ENCODE results near the gene CMTM6. TPM values are rescaled to one million over a fixed set of nuclear protein-coding genes. Genes with fewer than 3 reads are reported as not detected.
"Not testable (repeated sequence)": the region's sequence is repeated elsewhere in the genome, so short reads cannot be mapped to it uniquely, and the experiment has no call there.

Gene CMTM6
- polyA plus RNA-seq, 1 donor (not counting 4 experiments of a cell fraction or from before 2014, with no cell fraction given) = 85.4 TPM

DNA sequence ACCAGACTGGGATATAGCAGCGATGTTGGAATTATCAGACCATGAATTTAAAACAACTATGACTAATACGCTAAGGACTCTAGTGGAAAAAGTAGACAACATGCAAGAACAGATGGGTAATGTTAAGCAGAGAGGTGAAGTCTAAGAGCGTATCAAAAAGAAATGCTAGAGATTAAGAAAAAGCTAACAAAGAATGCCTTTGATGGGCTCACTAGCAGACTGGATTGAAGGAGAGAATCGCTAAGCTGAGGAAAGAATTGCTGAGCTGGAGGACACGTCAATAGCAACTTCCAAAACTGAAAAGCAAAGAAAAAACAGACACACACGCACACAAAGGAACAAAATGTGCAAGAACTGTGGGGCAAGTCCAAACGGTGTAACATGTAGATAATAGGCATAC lies 20.0 kb upstream of the CMTM6 start:
- no peak for TF ChIP-seq EZH2 (IDR thresholded peaks at IDR 0.05; ENCODE audit: low read length)
- TF ChIP-seq, protein P1, sequence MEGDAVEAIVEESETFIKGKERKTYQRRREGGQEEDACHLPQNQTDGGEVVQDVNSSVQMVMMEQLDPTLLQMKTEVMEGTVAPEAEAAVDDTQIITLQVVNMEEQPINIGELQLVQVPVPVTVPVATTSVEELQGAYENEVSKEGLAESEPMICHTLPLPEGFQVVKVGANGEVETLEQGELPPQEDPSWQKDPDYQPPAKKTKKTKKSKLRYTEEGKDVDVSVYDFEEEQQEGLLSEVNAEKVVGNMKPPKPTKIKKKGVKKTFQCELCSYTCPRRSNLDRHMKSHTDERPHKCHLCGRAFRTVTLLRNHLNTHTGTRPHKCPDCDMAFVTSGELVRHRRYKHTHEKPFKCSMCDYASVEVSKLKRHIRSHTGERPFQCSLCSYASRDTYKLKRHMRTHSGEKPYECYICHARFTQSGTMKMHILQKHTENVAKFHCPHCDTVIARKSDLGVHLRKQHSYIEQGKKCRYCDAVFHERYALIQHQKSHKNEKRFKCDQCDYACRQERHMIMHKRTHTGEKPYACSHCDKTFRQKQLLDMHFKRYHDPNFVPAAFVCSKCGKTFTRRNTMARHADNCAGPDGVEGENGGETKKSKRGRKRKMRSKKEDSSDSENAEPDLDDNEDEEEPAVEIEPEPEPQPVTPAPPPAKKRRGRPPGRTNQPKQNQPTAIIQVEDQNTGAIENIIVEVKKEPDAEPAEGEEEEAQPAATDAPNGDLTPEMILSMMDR (optimal IDR thresholded peaks at IDR 0.05 in 1 of 3, IDR thresholded peaks at IDR 0.05 in 1 of 3, conservative IDR thresholded peaks at IDR 0.05 in 1 of 3; ENCODE audit: extremely low read depth in 1 of 3, insufficient read depth in 2 of 3, low read length in 3 of 3) = no peak
- Histone ChIP-seq H3K4me1 (ENCODE audit: control insufficient read depth, extremely low read depth, insufficient read depth, low read length) (no peaks in the 10 kb centered on the region), H3K79me2 (ENCODE audit: control insufficient read depth, insufficient read depth, low read length) (no peaks in the 10 kb centered on the region), H2AFZ (ENCODE audit: control insufficient read depth, low read length) (no peak overlapping the region), H4K20me1 (ENCODE audit: control insufficient read depth, extremely low read depth, insufficient read depth, low read length) (no peaks in the 10 kb centered on the region), H3K36me3 (ENCODE audit: control insufficient read depth in 2 of 2, extremely low read depth in 1 of 2, insufficient read depth in 2 of 2, low read length in 2 of 2) (peaks cover 5 to 8% of the 10 kb centered on the region in 2 experiments), H3K9me1 (ENCODE audit: control insufficient read depth, extremely low read depth, insufficient read depth, low read length) (no peaks in the 10 kb centered on the region), H3K27me3 (ENCODE audit: control insufficient read depth, extremely low read depth, insufficient read depth, low read length) (no peaks in the 10 kb centered on the region), H3K9ac (ENCODE audit: control insufficient read depth, extremely low read depth, insufficient read depth, low read length) (no peak overlapping the region), H3K9me3 (ENCODE audit: control insufficient read depth, low read depth, low read length) (no peaks in the 10 kb centered on the region), H3K27ac (ENCODE audit: control insufficient read depth, insufficient read depth, low read length) (no peak overlapping the region), H3K4me2 (ENCODE audit: control insufficient read depth, extremely low read depth, insufficient read depth, low read depth, low read length) (no peak overlapping the region), H3K4me3 (ENCODE audit: control insufficient read depth in 2 of 3, extremely low read depth in 1 of 3, insufficient read depth in 2 of 3, low read depth in 1 of 3, low read length in 3 of 3) (no peak overlapping the region)
- DNase-seq (ENCODE audit: low read depth, low spot score) (no peak), FAIRE-seq (no peak)
- dilution Hi-C loops (cut with MboI; ENCODE audit: extremely low pct_ligation_motif_present, low sequenced_read_pairs) = loop anchor here (10.0 kb wide), 1 partner anchor 152 kb away; no protein-coding TSS in a partner anchor

DNA sequence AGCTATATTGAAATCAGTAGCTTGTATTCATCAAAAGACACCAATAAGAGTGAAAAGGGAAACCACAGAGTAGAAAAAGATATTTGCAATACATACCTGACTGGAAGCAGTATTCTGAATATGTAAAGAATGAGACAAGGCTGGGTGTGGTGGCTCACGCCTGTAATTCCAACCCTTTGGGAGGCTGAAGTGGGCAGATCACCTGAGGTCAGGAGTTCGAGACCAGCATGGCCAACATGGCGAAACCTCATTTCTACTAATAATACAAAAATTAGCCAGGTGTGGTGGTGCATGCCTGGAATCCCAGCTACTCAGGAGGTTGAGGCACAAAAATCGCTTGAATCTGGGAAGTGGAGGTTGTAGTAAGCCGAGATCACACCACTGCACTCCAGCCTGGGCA lies 16.3 kb upstream of the CMTM6 start:
- H3K4me3 ChIP-seq (ENCODE audit: control insufficient read depth in 2 of 3, extremely low read depth in 1 of 3, insufficient read depth in 2 of 3, low read depth in 1 of 3, low read length in 3 of 3); H2AFZ ChIP-seq (ENCODE audit: control insufficient read depth, low read length); H3K9me3 ChIP-seq (ENCODE audit: control insufficient read depth, low read depth, low read length); H3K4me1 ChIP-seq (ENCODE audit: control insufficient read depth, extremely low read depth, insufficient read depth, low read length); H3K79me2 ChIP-seq (ENCODE audit: control insufficient read depth, insufficient read depth, low read length); FAIRE-seq; H3K9me1 ChIP-seq (ENCODE audit: control insufficient read depth, extremely low read depth, insufficient read depth, low read length); H3K9ac ChIP-seq (ENCODE audit: control insufficient read depth, extremely low read depth, insufficient read depth, low read length); DNase-seq (ENCODE audit: low read depth, low spot score); H3K27ac ChIP-seq (ENCODE audit: control insufficient read depth, insufficient read depth, low read length); H4K20me1 ChIP-seq (ENCODE audit: control insufficient read depth, extremely low read depth, insufficient read depth, low read length); H3K4me2 ChIP-seq (ENCODE audit: control insufficient read depth, extremely low read depth, insufficient read depth, low read depth, low read length); dilution Hi-C loops (cut with MboI; ENCODE audit: extremely low pct_ligation_motif_present, low sequenced_read_pairs); H3K36me3 ChIP-seq (ENCODE audit: control insufficient read depth in 2 of 2, extremely low read depth in 1 of 2, insufficient read depth in 2 of 2, low read length in 2 of 2); H3K27me3 ChIP-seq (ENCODE audit: control insufficient read depth, extremely low read depth, insufficient read depth, low read length): not testable (repeated sequence)

DNA sequence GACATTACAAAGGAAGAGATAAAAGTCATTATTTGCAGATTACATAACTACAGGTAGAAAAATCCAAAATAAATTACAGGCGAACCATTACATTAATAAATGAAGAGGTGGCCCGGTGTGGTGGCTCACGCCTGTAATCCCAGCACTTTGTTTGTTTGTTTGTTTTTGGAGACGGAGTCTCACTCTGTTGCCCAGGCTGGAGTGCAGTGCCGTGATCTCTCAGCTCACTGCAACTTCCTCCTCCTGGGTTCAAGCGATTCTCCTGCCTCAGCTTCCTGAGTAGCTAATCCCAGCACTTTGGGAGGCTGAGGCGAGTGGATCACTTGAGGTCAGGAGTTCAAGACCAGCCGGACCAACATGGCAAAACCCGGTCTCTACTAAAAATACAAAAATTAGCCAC lies 14.1 kb upstream of the CMTM6 start:
- H3K27ac ChIP-seq (ENCODE audit: control insufficient read depth, insufficient read depth, low read length); H4K20me1 ChIP-seq (ENCODE audit: control insufficient read depth, extremely low read depth, insufficient read depth, low read length); H3K4me1 ChIP-seq (ENCODE audit: control insufficient read depth, extremely low read depth, insufficient read depth, low read length); H3K9me1 ChIP-seq (ENCODE audit: control insufficient read depth, extremely low read depth, insufficient read depth, low read length); H3K9me3 ChIP-seq (ENCODE audit: control insufficient read depth, low read depth, low read length); H3K9ac ChIP-seq (ENCODE audit: control insufficient read depth, extremely low read depth, insufficient read depth, low read length); H2AFZ ChIP-seq (ENCODE audit: control insufficient read depth, low read length); dilution Hi-C loops (cut with MboI; ENCODE audit: extremely low pct_ligation_motif_present, low sequenced_read_pairs); FAIRE-seq; H3K4me3 ChIP-seq (ENCODE audit: control insufficient read depth in 2 of 3, extremely low read depth in 1 of 3, insufficient read depth in 2 of 3, low read depth in 1 of 3, low read length in 3 of 3); H3K27me3 ChIP-seq (ENCODE audit: control insufficient read depth, extremely low read depth, insufficient read depth, low read length); DNase-seq (ENCODE audit: low read depth, low spot score); H3K79me2 ChIP-seq (ENCODE audit: control insufficient read depth, insufficient read depth, low read length); H3K36me3 ChIP-seq (ENCODE audit: control insufficient read depth in 2 of 2, extremely low read depth in 1 of 2, insufficient read depth in 2 of 2, low read length in 2 of 2); H3K4me2 ChIP-seq (ENCODE audit: control insufficient read depth, extremely low read depth, insufficient read depth, low read depth, low read length): not testable (repeated sequence)
